Thoracic aorta (tissue), 2 donors: Measurements from ENCODE around the gene PABPN1L. TPM values are rescaled to one million over a fixed set of nuclear protein-coding genes. Genes with fewer than 3 reads are reported as not detected.

Experiments
- ATAC-seq: fragments of 150-250 bp; one replicate; pipeline ENCODE4 v1.8.0; 2017; ENCODE audit warnings: low read depth; ENCODE audit not compliant: insufficient number of reproducible peaks, low FRiP score
- DNase-seq: peaks from one replicate; pipeline ENCODE4 v3.0.0-alpha.2; 2020; ENCODE audit warnings: low spot score
- H3K27ac ChIP-seq, 2 donors: fragments of 200-600 bp; sonication (generic); 1 replicate in 1 of 2; 2 replicates in 1 of 2; pipeline ENCODE4 v1.5.1; 2016; ENCODE audit warnings: mild to moderate bottlenecking in 2 of 2, moderate library complexity in 2 of 2
- H3K27me3 ChIP-seq: fragments of 200-600 bp; sonication (generic); replicated peaks from 2 replicates; pipeline ENCODE4 v1.6.0; 2016; ENCODE audit warnings: mild to moderate bottlenecking; ENCODE audit not compliant: insufficient read depth
- H3K36me3 ChIP-seq: fragments of 200-600 bp; sonication (generic); one replicate; pipeline ENCODE4 v1.5.1; 2016
- H3K4me1 ChIP-seq, 2 donors: fragments of 200-600 bp; sonication (generic); 1 replicate in 1 of 2; 2 replicates in 1 of 2; pipeline versions ENCODE4 v1.5.1 to v1.6.0; 2016; ENCODE audit warnings: low read depth in 2 of 2, mild to moderate bottlenecking in 1 of 2; ENCODE audit not compliant: control insufficient read depth in 1 of 2
- H3K4me3 ChIP-seq: fragments of 200-600 bp; sonication (generic); 2 replicates; pipeline ENCODE4 v1.5.1; 2016; ENCODE audit warnings: mild to moderate bottlenecking
- H3K9me3 ChIP-seq: fragments of 200-600 bp; sonication (generic); 2 replicates; pipeline ENCODE4 v1.5.1; 2016
- total RNA-seq, 2 donors: library from RNA; depleted of rRNA; stranded (reverse); fragments of >200 nt; gene quantifications; one replicate each; pipeline versions ENCODE4 v1.1.0 to v1.2.3, GENCODE V29; 2016
- TF ChIP-seq, protein P1 (sequence below): fragments of 200-600 bp; sonication (generic); IDR thresholded peaks from one replicate; pipeline ENCODE4 v1.5.1; 2019; ENCODE audit warnings: antibody characterized with exemption

The PABPN1L gene
- total RNA-seq, 2 donors from 2014 or later: not detected

DNA sequence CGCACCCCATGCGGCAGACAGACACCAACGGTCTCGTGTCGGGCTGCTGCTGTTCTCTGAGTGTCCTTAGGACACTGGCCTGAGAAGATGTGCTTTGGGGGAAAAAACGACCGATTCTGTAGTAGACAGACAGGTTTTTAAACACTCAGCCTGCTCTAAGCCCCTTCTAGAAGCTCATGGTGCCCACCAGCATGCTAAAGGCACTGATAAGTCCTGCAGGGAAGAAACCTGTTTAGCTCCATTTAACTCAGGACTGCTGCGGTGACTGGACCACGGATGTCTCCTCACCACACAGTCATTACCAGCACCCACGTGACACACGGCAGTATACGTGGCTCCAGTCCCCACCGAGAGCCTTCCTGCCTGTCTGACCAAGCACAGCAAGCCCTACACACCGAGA is 35.7 kb downstream of the PABPN1L start:
- TF ChIP-seq, protein P1, sequence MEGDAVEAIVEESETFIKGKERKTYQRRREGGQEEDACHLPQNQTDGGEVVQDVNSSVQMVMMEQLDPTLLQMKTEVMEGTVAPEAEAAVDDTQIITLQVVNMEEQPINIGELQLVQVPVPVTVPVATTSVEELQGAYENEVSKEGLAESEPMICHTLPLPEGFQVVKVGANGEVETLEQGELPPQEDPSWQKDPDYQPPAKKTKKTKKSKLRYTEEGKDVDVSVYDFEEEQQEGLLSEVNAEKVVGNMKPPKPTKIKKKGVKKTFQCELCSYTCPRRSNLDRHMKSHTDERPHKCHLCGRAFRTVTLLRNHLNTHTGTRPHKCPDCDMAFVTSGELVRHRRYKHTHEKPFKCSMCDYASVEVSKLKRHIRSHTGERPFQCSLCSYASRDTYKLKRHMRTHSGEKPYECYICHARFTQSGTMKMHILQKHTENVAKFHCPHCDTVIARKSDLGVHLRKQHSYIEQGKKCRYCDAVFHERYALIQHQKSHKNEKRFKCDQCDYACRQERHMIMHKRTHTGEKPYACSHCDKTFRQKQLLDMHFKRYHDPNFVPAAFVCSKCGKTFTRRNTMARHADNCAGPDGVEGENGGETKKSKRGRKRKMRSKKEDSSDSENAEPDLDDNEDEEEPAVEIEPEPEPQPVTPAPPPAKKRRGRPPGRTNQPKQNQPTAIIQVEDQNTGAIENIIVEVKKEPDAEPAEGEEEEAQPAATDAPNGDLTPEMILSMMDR: no peak
- no peak for DNase-seq
- H3K9me3 ChIP-seq: no peaks in the 10 kb centered on the region
- no peak for ATAC-seq
- no peak overlapping the region for H3K27ac ChIP-seq
- H3K4me1 ChIP-seq: no peaks in the 10 kb centered on the region
- H3K4me3 ChIP-seq: no peak overlapping the region
- H3K27me3 ChIP-seq: no peaks in the 10 kb centered on the region
- peaks cover 7% of the 10 kb centered on the region for H3K36me3 ChIP-seq

DNA sequence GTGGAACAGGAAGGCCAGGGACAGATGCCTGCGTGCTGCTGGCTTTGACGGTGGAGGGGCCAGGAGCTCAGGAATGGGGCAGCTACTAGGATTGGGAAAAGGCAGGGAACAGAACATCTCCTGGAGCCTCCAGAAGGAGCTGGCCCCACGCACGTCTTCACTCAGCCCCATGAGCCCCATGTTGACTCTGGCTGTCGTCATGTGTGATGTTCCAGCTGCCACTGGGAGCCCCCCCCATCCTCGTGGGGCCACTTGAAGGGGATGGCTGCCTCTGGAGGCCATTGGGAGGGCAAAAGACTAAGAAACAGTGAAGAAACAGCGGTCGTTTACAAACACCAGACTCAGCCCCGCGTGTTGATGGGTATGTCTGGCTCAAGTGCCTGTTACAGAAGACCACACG is 36.2 kb downstream of the PABPN1L start:
- Histone ChIP-seq H3K9me3 (no peaks in the 10 kb centered on the region), H3K4me3 (no peak overlapping the region), H3K36me3 (peaks cover 4% of the 10 kb centered on the region), H3K4me1 (no peaks in the 10 kb centered on the region), H3K27me3 (no peaks in the 10 kb centered on the region), H3K27ac (no peak overlapping the region)
- TF ChIP-seq, protein P1: no peak
- DNase-seq (no peak), ATAC-seq (no peak)

DNA sequence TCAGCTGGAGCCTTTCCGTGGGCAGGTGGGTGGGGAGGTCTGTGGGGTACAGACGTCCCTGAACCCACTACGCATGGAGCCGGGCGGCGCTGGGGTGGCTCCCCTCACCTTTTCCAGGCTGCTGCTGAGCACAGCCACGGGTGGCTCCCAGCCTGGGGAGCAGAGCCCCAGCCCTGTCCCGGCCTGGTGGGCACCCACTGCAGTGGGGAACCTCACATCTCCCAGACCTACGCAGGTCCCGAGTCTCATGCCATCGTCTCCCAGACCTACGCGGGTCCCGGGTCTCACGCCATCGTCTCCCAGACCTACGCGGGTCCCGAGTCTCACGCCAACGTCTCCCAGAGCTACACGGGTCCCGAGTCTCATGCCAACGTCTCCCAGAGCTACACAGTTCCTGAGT is 37.7 kb downstream of the PABPN1L start:
- TF ChIP-seq, protein P1: no peak
- no peak for DNase-seq
- Histone ChIP-seq H3K27me3 (no peaks in the 10 kb centered on the region), H3K4me3 (no peak overlapping the region), H3K9me3 (no peaks in the 10 kb centered on the region), H3K36me3 (peaks cover 7% of the 10 kb centered on the region), H3K27ac (no peak overlapping the region), H3K4me1 (no peaks in the 10 kb centered on the region)
- ATAC-seq: no peak

GRCh38 chr16:88827727-88828126 is 38.7 kb downstream of the PABPN1L start:
- H3K36me3 ChIP-seq: peaks cover 12% of the 10 kb centered on the region
- H3K27me3 ChIP-seq: no peaks in the 10 kb centered on the region
- ATAC-seq (no peak), DNase-seq (no peak)
- no peak overlapping the region for H3K4me3 ChIP-seq
- no peaks in the 10 kb centered on the region for H3K9me3 ChIP-seq
- no peaks in the 10 kb centered on the region for H3K4me1 ChIP-seq
- TF ChIP-seq, protein P1: no peak
- no peak overlapping the region for H3K27ac ChIP-seq

GRCh38 chr16:88826070-88826840 is 40.2 kb downstream of the PABPN1L start:
- no peak for DNase-seq
- no peak for ATAC-seq
- peaks cover 27% of the 10 kb centered on the region for H3K36me3 ChIP-seq
- H3K4me1 ChIP-seq: no peaks in the 10 kb centered on the region
- TF ChIP-seq, protein P1: no peak
- H3K27me3 ChIP-seq: no peaks in the 10 kb centered on the region
- H3K27ac ChIP-seq: no peak overlapping the region
- no peak overlapping the region for H3K4me3 ChIP-seq
- H3K9me3 ChIP-seq: no peaks in the 10 kb centered on the region
